Right lobe of liver (tissue), 4 donors: ENCODE measurements around the gene SCMH1.

Experiments
- POLR2A ChIP-seq: fragments of 450-650 bp; IDR thresholded peaks from one replicate; pipeline ENCODE4 v1.6.1; 2017; ENCODE audit warnings: antibody characterized with exemption, mild to moderate bottlenecking
- TF ChIP-seq, protein P1 (sequence below), 4 donors: fragments of 200-600 bp in 3 of 4; fragments of 450-650 bp in 1 of 4; IDR thresholded peaks; one replicate each; pipeline versions ENCODE4 v1.5.1 to v1.8.0; 2016 to 2022; ENCODE audit warnings: antibody characterized with exemption in 4 of 4, mild to moderate bottlenecking in 2 of 4
- donor health status: DM: no; HTN: no; CAD: no.
- donor health status: DM: no; HTN: no; CAD: no.
- donor health status: DM: no; HTN: yes; CAD: no.

DNA sequence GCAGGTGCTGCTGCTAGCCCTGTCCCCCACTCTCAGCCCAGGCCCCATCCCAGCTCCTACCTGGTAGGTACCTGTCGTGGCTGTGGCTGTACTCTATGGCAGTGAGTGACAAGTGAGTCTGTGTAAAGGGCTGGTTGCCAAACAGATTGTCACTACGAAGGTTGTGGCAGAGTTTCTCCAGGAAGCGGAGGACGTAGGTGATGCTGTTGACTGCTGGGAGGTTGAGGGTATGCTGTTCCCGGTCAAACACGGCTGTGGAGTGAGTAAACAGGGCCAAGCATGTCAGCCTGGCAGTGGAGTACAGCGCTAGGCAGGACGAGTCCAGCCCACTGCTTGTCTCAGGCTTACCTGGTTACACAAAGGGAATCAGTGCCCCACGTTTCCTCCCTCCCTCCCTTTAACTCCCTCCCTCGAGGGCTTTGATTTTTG is 195.7 kb downstream of the SCMH1 start:
- TF ChIP-seq, protein P1, sequence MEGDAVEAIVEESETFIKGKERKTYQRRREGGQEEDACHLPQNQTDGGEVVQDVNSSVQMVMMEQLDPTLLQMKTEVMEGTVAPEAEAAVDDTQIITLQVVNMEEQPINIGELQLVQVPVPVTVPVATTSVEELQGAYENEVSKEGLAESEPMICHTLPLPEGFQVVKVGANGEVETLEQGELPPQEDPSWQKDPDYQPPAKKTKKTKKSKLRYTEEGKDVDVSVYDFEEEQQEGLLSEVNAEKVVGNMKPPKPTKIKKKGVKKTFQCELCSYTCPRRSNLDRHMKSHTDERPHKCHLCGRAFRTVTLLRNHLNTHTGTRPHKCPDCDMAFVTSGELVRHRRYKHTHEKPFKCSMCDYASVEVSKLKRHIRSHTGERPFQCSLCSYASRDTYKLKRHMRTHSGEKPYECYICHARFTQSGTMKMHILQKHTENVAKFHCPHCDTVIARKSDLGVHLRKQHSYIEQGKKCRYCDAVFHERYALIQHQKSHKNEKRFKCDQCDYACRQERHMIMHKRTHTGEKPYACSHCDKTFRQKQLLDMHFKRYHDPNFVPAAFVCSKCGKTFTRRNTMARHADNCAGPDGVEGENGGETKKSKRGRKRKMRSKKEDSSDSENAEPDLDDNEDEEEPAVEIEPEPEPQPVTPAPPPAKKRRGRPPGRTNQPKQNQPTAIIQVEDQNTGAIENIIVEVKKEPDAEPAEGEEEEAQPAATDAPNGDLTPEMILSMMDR (IDR thresholded peaks at IDR 0.05): no peak
- TF ChIP-seq POLR2A: no peak
